SK-N-SH (cell line): ENCODE measurements around the gene LAMB1.

Experiments used
- EZH2phosphoT487 ChIP-seq: fragments of 200-600 bp; sonication (generic); IDR thresholded peaks from 2 replicates; pipeline ENCODE4 v1.6.1; 2017; ENCODE audit warnings: low read depth, mixed run types, mild to moderate bottlenecking, antibody characterized with exemption, moderate library complexity, borderline replicate concordance
- RAD21 ChIP-seq: IDR thresholded peaks from 2 replicates; pipeline ENCODE4 v1.6.1; 2012; ENCODE audit warnings: mild to moderate bottlenecking, low read length
- RFX5 ChIP-seq: IDR thresholded peaks from 2 replicates; pipeline ENCODE4 v1.6.1; 2012; ENCODE audit warnings: mild to moderate bottlenecking, improper control_type of control experiment, low read length
- TEAD4 ChIP-seq: IDR thresholded peaks from 2 replicates; pipeline ENCODE4 v1.4.0; 2012; ENCODE audit warnings: mild to moderate bottlenecking, borderline replicate concordance; ENCODE audit not compliant: insufficient read depth
- YY1 ChIP-seq: IDR thresholded peaks from 2 replicates; pipeline ENCODE4 v1.4.0; 2012; ENCODE audit warnings: low read depth, mild to moderate bottlenecking
- TF ChIP-seq, protein P1 (sequence below): fragments of 200-600 bp; sonication (generic); IDR thresholded peaks from 2 replicates; pipeline ENCODE4 v1.6.1; 2017; ENCODE audit warnings: antibody characterized with exemption, mild to moderate bottlenecking, moderate library complexity
- TF ChIP-seq, protein P2 (sequence below): IDR thresholded peaks from 2 replicates; pipeline ENCODE4 v1.6.1; 2012; ENCODE audit warnings: mild to moderate bottlenecking, low read depth, low read length, moderate library complexity
- TF ChIP-seq, protein P3 (sequence below): IDR thresholded peaks from 2 replicates; pipeline ENCODE4 v1.4.0; 2012; ENCODE audit warnings: low read depth
- TF ChIP-seq, protein P4 (sequence below): fragments of 150-350 bp; IDR thresholded peaks from 2 replicates; pipeline ENCODE4 v1.6.1; 2017; ENCODE audit warnings: antibody characterized with exemption, low read length, low read depth, borderline replicate concordance

DNA sequence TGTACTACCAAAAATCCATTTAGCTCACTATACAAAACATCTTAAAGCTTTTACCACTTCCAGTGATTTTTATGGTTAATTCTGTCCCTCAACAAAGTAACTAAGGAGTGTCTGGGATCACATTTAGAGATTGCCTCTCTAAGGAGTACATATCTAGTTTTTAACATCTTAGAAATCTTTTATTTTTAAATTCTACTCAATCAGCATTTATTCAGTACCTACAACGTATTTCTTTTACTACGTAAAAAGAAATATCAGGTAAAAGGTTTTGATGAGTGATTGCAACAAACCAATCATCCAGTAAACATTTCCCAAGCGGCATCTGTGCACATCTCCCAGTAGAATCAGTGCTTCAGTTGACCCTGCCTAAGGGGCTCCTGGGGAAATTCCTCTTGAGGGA is 31.9 kb downstream of the LAMB1 start:
- TF ChIP-seq, protein P1, sequence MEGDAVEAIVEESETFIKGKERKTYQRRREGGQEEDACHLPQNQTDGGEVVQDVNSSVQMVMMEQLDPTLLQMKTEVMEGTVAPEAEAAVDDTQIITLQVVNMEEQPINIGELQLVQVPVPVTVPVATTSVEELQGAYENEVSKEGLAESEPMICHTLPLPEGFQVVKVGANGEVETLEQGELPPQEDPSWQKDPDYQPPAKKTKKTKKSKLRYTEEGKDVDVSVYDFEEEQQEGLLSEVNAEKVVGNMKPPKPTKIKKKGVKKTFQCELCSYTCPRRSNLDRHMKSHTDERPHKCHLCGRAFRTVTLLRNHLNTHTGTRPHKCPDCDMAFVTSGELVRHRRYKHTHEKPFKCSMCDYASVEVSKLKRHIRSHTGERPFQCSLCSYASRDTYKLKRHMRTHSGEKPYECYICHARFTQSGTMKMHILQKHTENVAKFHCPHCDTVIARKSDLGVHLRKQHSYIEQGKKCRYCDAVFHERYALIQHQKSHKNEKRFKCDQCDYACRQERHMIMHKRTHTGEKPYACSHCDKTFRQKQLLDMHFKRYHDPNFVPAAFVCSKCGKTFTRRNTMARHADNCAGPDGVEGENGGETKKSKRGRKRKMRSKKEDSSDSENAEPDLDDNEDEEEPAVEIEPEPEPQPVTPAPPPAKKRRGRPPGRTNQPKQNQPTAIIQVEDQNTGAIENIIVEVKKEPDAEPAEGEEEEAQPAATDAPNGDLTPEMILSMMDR, result no peak
- TF ChIP-seq, protein P2, sequence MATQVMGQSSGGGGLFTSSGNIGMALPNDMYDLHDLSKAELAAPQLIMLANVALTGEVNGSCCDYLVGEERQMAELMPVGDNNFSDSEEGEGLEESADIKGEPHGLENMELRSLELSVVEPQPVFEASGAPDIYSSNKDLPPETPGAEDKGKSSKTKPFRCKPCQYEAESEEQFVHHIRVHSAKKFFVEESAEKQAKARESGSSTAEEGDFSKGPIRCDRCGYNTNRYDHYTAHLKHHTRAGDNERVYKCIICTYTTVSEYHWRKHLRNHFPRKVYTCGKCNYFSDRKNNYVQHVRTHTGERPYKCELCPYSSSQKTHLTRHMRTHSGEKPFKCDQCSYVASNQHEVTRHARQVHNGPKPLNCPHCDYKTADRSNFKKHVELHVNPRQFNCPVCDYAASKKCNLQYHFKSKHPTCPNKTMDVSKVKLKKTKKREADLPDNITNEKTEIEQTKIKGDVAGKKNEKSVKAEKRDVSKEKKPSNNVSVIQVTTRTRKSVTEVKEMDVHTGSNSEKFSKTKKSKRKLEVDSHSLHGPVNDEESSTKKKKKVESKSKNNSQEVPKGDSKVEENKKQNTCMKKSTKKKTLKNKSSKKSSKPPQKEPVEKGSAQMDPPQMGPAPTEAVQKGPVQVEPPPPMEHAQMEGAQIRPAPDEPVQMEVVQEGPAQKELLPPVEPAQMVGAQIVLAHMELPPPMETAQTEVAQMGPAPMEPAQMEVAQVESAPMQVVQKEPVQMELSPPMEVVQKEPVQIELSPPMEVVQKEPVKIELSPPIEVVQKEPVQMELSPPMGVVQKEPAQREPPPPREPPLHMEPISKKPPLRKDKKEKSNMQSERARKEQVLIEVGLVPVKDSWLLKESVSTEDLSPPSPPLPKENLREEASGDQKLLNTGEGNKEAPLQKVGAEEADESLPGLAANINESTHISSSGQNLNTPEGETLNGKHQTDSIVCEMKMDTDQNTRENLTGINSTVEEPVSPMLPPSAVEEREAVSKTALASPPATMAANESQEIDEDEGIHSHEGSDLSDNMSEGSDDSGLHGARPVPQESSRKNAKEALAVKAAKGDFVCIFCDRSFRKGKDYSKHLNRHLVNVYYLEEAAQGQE, result no peak
- TF ChIP-seq EZH2phosphoT487 (no peak), RAD21 (no peak), TEAD4 (no peak), RFX5 (no peak), YY1 (no peak)
- TF ChIP-seq, protein P3, sequence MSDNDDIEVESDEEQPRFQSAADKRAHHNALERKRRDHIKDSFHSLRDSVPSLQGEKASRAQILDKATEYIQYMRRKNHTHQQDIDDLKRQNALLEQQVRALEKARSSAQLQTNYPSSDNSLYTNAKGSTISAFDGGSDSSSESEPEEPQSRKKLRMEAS, result no peak
- TF ChIP-seq, protein P4, sequence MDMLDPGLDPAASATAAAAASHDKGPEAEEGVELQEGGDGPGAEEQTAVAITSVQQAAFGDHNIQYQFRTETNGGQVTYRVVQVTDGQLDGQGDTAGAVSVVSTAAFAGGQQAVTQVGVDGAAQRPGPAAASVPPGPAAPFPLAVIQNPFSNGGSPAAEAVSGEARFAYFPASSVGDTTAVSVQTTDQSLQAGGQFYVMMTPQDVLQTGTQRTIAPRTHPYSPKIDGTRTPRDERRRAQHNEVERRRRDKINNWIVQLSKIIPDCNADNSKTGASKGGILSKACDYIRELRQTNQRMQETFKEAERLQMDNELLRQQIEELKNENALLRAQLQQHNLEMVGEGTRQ, result no peak
